ENCODE data around the gene TAF15. TPM values are rescaled to one million over a fixed set of nuclear protein-coding genes. Genes with fewer than 3 reads are reported as not detected.

The TAF15 gene
- total RNA-seq, 1 donor from 2014 or later: 110 TPM

GRCh38 chr17:35892091-35893035 lies 83.1 kb downstream of the TAF15 start:
- intact Hi-C loops (cut with micrococcal nuclease): no loop called here
- ATAC-seq (no peak), DNase-seq (no peak)

DNA sequence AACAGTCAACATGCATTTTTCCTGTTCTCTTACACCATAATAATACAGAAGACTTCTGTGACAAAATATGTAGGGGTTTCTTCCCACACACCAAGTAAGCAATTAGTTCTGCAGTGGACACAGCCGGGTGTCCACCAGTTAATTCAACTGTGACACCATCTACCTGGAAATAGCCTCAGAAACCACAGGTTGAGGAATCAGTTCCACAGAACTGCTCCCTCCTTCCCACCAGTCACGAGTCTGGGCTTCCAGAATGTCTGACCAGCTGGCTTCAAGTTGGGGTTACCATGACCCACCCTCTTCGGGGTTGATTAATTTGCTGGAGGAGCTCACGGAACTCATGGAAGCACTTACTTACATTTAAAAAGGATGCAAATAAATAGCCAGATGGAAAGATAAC lies 84.5 kb downstream of the TAF15 start:
- DNase-seq (no peak), ATAC-seq (no peak)
- intact Hi-C loops (cut with micrococcal nuclease): no loop called here

DNA sequence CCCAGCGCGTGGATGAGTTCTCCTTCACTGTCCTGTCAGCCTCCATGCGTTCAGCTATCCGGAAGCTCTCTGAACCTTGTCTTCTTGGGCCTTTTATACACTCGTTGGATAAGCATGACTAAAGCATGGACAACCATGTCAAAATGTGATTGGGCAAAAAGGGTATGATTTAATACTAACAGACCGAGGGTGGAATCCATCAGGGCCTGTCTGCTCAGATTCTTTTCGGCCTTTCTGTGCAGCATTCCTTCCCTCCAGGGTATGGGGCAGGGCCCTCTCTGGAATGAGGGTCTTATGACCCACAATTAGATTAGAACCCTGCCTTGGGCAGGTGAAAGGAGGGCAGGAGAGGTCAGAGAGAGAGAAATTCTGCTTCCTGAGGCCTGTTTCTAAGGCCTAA lies 84.9 kb downstream of the TAF15 start:
- intact Hi-C loops (cut with micrococcal nuclease): no loop called here
- no peak for ATAC-seq
- DNase-seq: no peak

- intact Hi-C loops (cut with micrococcal nuclease): no loop called here
- ATAC-seq (no peak), DNase-seq (no peak)
Observed at GRCh38 chr17:35895636-35896587, 86.6 kb downstream of the TAF15 start.

Other genes with a start within 250 kb of the TAF15 start
- not detected for gene SLFN14, start 248.7 kb upstream of the TAF15 start, total RNA-seq
- gene PEX12, start 230.9 kb upstream of the TAF15 start, total RNA-seq: 7.9 TPM
- gene AP2B1, start 222.2 kb upstream of the TAF15 start, total RNA-seq: 119 TPM
- 23.8 TPM for gene RASL10B, start 77.8 kb upstream of the TAF15 start, total RNA-seq
- 0.27 TPM for gene GAS2L2, start 56.2 kb upstream of the TAF15 start, total RNA-seq
- gene C17orf50, start 48.6 kb upstream of the TAF15 start, total RNA-seq: not detected
- 1.5 TPM for gene MMP28, start 13.8 kb upstream of the TAF15 start, total RNA-seq
- not detected for gene HEATR9, start 59.4 kb downstream of the TAF15 start, total RNA-seq
- 4.2 TPM for gene CCL5, start 70.9 kb downstream of the TAF15 start, total RNA-seq
- not detected for gene RDM1, start 121.3 kb downstream of the TAF15 start, total RNA-seq
- not detected for gene LYZL6, start 134.2 kb downstream of the TAF15 start, total RNA-seq
- gene CCL16, start 172.0 kb downstream of the TAF15 start, total RNA-seq: not detected
- gene CCL14, start 177.2 kb downstream of the TAF15 start, total RNA-seq: 8.1 TPM
- gene CCL15, start 192.1 kb downstream of the TAF15 start, total RNA-seq: not detected
- gene CCL23, start 208.5 kb downstream of the TAF15 start, total RNA-seq: not detected